A549 treated with AZD2906 at 1 μM for 4 hours (cell line): ENCODE data around the gene KLHL35. TPM values are rescaled to one million over a fixed set of nuclear protein-coding genes. Genes with fewer than 3 reads are reported as not detected.

Source experiments
- total RNA-seq: library from RNA; stranded (reverse); fragments of 200-300 nt; extraction: Qiagen RNA extraction; gene quantifications from 5 replicates; pipeline ENCODE4 v1.2.3, GENCODE V29; 2022

KLHL35 gene
- 0.75 to 1.4 TPM (median 1.3 TPM) in 5 replicates for total RNA-seq

GRCh38 chr11:75432911-75433321 lies at the start of gene KLHL35:
Gene KLHL35 (minus strand): TSS chr11:75433203. CDS start chr11:75430629, 2,574 bp downstream.

GRCh38 chr11:75399344-75400145 lies 33.5 kb downstream of the KLHL35 start, which contains the start of gene RPS3:
Gene RPS3 (plus strand): TSS chr11:75399518. CDS start chr11:75399548, 30 bp downstream.

Other genes with a start within 250 kb of the KLHL35 start
- 0.11 to 0.24 TPM (median 0.17 TPM) in 5 replicates for gene TPBGL, start 192.4 kb downstream of the KLHL35 start, total RNA-seq
- 14.2 to 23.7 TPM (median 19.2 TPM) in 5 replicates for gene ARRB1, start 81.5 kb downstream of the KLHL35 start, total RNA-seq
- 3,322 to 4,554 TPM (median 3,419 TPM) in 5 replicates for gene RPS3, start 33.7 kb downstream of the KLHL35 start, total RNA-seq
- 9.0 to 14.9 TPM (median 12.5 TPM) in 5 replicates for gene GDPD5, start 92.7 kb upstream of the KLHL35 start, total RNA-seq
- gene SERPINH1, start 129.1 kb upstream of the KLHL35 start, total RNA-seq, result 64.4 to 92.0 TPM (median 89.2 TPM) in 5 replicates
- 1.4 to 1.8 TPM (median 1.6 TPM) in 5 replicates for gene MAP6, start 235.8 kb upstream of the KLHL35 start, total RNA-seq